Cardiac muscle cell (in vitro differentiated cells and primary cell): ENCODE measurements around the gene ARL13B. TPM values are rescaled to one million over a fixed set of nuclear protein-coding genes. Genes with fewer than 3 reads are reported as not detected.
"Not testable (repeated sequence)": the region's sequence is repeated elsewhere in the genome, so short reads cannot be mapped to it uniquely, and the experiment has no call there.

Experiments used
- DNase-seq, 2 donors: peaks; one replicate each; pipeline versions ENCODE4 v3.0.0 to v3.0.0-alpha.2; 2010 to 2017; ENCODE audit warnings: low read depth in 1 of 2, low spot score in 1 of 2
- H3K27ac ChIP-seq: fragments of 200-600 bp; sonication (generic); 2 replicates; pipeline ENCODE4 v1.5.1; 2016
- H3K27me3 ChIP-seq: fragments of 200-600 bp; sonication (generic); 2 replicates; pipeline ENCODE4 v1.6.0; 2016; ENCODE audit warnings: control low read depth
- H3K36me3 ChIP-seq: fragments of 200-600 bp; sonication (generic); 2 replicates; pipeline ENCODE4 v1.5.1; 2016; ENCODE audit warnings: control low read depth
- H3K4me1 ChIP-seq: fragments of 200-600 bp; sonication (generic); 2 replicates; pipeline ENCODE4 v1.8.1; 2017; ENCODE audit warnings: low read depth, mild to moderate bottlenecking, mixed run types
- H3K4me3 ChIP-seq: fragments of 200-600 bp; sonication (generic); 2 replicates; pipeline ENCODE4 v1.5.1; 2016; ENCODE audit warnings: mild to moderate bottlenecking
- H3K9me3 ChIP-seq: fragments of 200-600 bp; sonication (generic); 2 replicates; pipeline ENCODE4 v1.5.1; 2017; ENCODE audit warnings: low read depth, mild to moderate bottlenecking, control low read depth
- polyA plus RNA-seq: library from polyadenylated mRNA; unstranded; fragments of >200 nt; fragmentation: Nextera tagmentation; extraction: Ambion mirVana; gene quantifications from 2 replicates; pipeline ENCODE4 v1.2.1, GENCODE V29; 2016
- total RNA-seq: library from RNA; depleted of rRNA; stranded (reverse); fragments of >200 nt; gene quantifications from 2 replicates; pipeline ENCODE4 v1.2.3, GENCODE V29; 2016
- TF ChIP-seq, protein P1 (sequence below): IDR thresholded peaks from 2 replicates; pipeline ENCODE4 v1.5.1; 2012; ENCODE audit warnings: low read depth, mild to moderate bottlenecking, low read length

Gene ARL13B
- total and polyA plus RNA-seq, 2 experiments from 2014 or later: 6.8 to 8.5 TPM

- Histone ChIP-seq H3K4me1 (no peaks in the 10 kb centered on the region), H3K4me3 (no peak overlapping the region), H3K9me3 (no peaks in the 10 kb centered on the region), H3K36me3 (no peaks in the 10 kb centered on the region), H3K27ac (no peak overlapping the region), H3K27me3 (no peaks in the 10 kb centered on the region)
- TF ChIP-seq, protein P1, sequence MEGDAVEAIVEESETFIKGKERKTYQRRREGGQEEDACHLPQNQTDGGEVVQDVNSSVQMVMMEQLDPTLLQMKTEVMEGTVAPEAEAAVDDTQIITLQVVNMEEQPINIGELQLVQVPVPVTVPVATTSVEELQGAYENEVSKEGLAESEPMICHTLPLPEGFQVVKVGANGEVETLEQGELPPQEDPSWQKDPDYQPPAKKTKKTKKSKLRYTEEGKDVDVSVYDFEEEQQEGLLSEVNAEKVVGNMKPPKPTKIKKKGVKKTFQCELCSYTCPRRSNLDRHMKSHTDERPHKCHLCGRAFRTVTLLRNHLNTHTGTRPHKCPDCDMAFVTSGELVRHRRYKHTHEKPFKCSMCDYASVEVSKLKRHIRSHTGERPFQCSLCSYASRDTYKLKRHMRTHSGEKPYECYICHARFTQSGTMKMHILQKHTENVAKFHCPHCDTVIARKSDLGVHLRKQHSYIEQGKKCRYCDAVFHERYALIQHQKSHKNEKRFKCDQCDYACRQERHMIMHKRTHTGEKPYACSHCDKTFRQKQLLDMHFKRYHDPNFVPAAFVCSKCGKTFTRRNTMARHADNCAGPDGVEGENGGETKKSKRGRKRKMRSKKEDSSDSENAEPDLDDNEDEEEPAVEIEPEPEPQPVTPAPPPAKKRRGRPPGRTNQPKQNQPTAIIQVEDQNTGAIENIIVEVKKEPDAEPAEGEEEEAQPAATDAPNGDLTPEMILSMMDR: no peak
- DNase-seq: no peak
These were observed 90.5 kb downstream of the ARL13B start for GRCh38 chr3:94070341-94070911.

DNA sequence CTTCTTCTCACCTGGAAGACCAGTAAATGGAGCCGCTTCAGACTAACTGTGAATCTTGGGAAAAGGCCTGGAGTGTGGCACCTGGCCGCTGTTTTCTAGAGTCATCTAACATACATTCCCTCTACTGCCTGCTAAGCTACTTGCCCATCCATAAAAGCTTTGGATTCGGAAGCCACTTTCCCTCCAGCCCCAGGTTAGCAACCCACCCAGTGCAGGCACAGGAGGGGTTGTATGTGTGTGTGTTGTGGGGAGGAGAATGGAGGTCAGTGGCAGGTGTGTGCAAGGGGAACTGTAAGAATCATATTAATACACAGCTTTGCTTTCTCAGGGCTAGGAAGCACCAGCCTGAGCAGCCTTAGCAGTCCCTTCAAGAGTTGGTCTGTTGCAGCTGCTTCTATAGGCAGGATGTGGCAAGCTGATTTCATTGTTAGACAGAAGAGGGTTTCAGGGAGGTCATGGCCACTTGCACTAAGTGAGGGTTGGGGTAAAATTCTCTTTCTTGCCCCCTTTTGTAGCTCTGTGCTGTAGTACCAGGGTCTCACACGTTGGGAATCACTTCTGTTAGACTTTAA is 91.8 kb downstream of the ARL13B start:
- no peaks in the 10 kb centered on the region for H3K27me3 ChIP-seq
- no peaks in the 10 kb centered on the region for H3K36me3 ChIP-seq
- H3K27ac ChIP-seq: no peak overlapping the region
- no peak for DNase-seq
- TF ChIP-seq, protein P1: no peak
- H3K4me1 ChIP-seq: no peaks in the 10 kb centered on the region
- no peak overlapping the region for H3K4me3 ChIP-seq
- H3K9me3 ChIP-seq: no peaks in the 10 kb centered on the region

- Histone ChIP-seq H3K9me3 (no peaks in the 10 kb centered on the region), H3K4me3 (no peak overlapping the region), H3K36me3 (no peaks in the 10 kb centered on the region), H3K27me3 (no peaks in the 10 kb centered on the region), H3K4me1 (no peaks in the 10 kb centered on the region), H3K27ac (no peak overlapping the region)
- TF ChIP-seq, protein P1: no peak
- DNase-seq: no peak
These were observed 96.1 kb downstream of the ARL13B start for GRCh38 chr3:94076055-94076454.

GRCh38 chr3:94080552-94080951 is 100.6 kb downstream of the ARL13B start:
- H3K4me1 ChIP-seq, H3K27ac ChIP-seq, DNase-seq, H3K9me3 ChIP-seq, H3K36me3 ChIP-seq, H3K27me3 ChIP-seq, H3K4me3 ChIP-seq: not testable (repeated sequence)

- TF ChIP-seq, protein P1: no peak
- no peaks in the 10 kb centered on the region for H3K27me3 ChIP-seq
- H3K9me3 ChIP-seq: no peaks in the 10 kb centered on the region
- H3K4me1 ChIP-seq: no peaks in the 10 kb centered on the region
- peaks cover 10% of the 10 kb centered on the region for H3K36me3 ChIP-seq
- no peak for DNase-seq
- H3K27ac ChIP-seq: no peak overlapping the region
- no peak overlapping the region for H3K4me3 ChIP-seq
These were observed 101.9 kb downstream of the ARL13B start for GRCh38 chr3:94081884-94082283.

- H3K27me3 ChIP-seq: no peaks in the 10 kb centered on the region
- H3K4me1 ChIP-seq: no peaks in the 10 kb centered on the region
- H3K36me3 ChIP-seq: peaks cover 10% of the 10 kb centered on the region
- H3K27ac ChIP-seq: no peak overlapping the region
- TF ChIP-seq, protein P1: no peak
- DNase-seq: no peak
- H3K9me3 ChIP-seq: no peaks in the 10 kb centered on the region
- H3K4me3 ChIP-seq: no peak overlapping the region
These were observed 102.5 kb downstream of the ARL13B start for GRCh38 chr3:94082391-94082937.
